B cell (primary cell): ENCODE measurements around the gene EPHB3. TPM values are rescaled to one million over a fixed set of nuclear protein-coding genes. Genes with fewer than 3 reads are reported as not detected.

ENCODE experiments used
- ATAC-seq: fragments of 200-7000 bp; cut with Tn5 transposase; one replicate; pipeline ENCODE4 v1.10.0; 2021; ENCODE audit warnings: low read depth, mild to moderate bottlenecking, moderate number of reproducible peaks, moderate library complexity
- CTCF ChIA-PET: fragments of 350-600 bp; sonication (Branson Sonifier 250); formaldehyde crosslinking; loops from one replicate; lab custom pipeline; 2021; ENCODE audit warnings: antibody characterized with exemption, inconsistent platforms; lab: Charles Lee
- POLR2A ChIA-PET: fragments of 350-600 bp; sonication (Branson Sonifier 250); formaldehyde crosslinking; loops from one replicate; lab custom pipeline; 2021; ENCODE audit warnings: antibody characterized with exemption; lab: Charles Lee
- DNase-seq: peaks from one replicate; pipeline ENCODE4 v3.0.0; 2013
- H2AFZ ChIP-seq: 2 replicates; pipeline ENCODE4 v1.6.1; 2012; ENCODE audit warnings: mild to moderate bottlenecking, low read depth, low read length; ENCODE audit not compliant: insufficient read depth, poor library complexity, severe bottlenecking
- H3K27ac ChIP-seq, 2 donors: 1 replicate in 1 of 2; 2 replicates in 1 of 2; pipeline ENCODE4 v1.5.1; 2012 to 2013; ENCODE audit warnings: low read length in 2 of 2, mild to moderate bottlenecking in 2 of 2, moderate library complexity in 1 of 2
- H3K27me3 ChIP-seq, 4 experiments: fragments of 200-600 bp in 1 of 4; sonication (generic) in 1 of 4; replicated peaks in 1 of 4; 1 replicate in 2 of 4; 2 replicates in 2 of 4; pipeline versions ENCODE4 v1.6.1 to v1.7.0; 2013 to 2016; ENCODE audit warnings: low read length in 3 of 4, mild to moderate bottlenecking in 2 of 4, mixed read lengths in 1 of 4, moderate library complexity in 1 of 4; ENCODE audit not compliant: insufficient read depth in 4 of 4, control insufficient read depth in 3 of 4; ENCODE audit errors: control extremely low read depth in 1 of 4
- H3K36me3 ChIP-seq, 2 experiments: replicated peaks in 1 of 2; 1 replicate in 1 of 2; 2 replicates in 1 of 2; pipeline versions ENCODE4 v1.6.1 to v1.7.1; 2013; ENCODE audit warnings: low read length in 1 of 2; ENCODE audit not compliant: insufficient read depth in 2 of 2, control insufficient read depth in 1 of 2; ENCODE audit errors: control extremely low read depth in 1 of 2, extremely low read depth in 1 of 2
- H3K4me1 ChIP-seq, 2 donors: fragments of 200-600 bp in 1 of 2; sonication (generic) in 1 of 2; 1 replicate in 1 of 2; 2 replicates in 1 of 2; pipeline versions ENCODE4 v1.5.1 to v1.6.1; 2013 to 2017; ENCODE audit warnings: low read length in 2 of 2; ENCODE audit not compliant: control insufficient read depth in 2 of 2, insufficient read depth in 2 of 2
- H3K4me2 ChIP-seq: replicated peaks from 2 replicates; pipeline ENCODE3; 2012; ENCODE audit warnings: mild to moderate bottlenecking, low read depth, low read length; ENCODE audit not compliant: poor library complexity, severe bottlenecking
- H3K4me3 ChIP-seq, 5 experiments: fragments of 200-600 bp in 1 of 5; sonication (generic) in 1 of 5; 1 replicate in 3 of 5; 2 replicates in 2 of 5; pipeline versions ENCODE4 v1.5.1 to v1.7.0; 2011 to 2016; ENCODE audit warnings: low read length in 4 of 5, mild to moderate bottlenecking in 4 of 5, low read depth in 2 of 5, control low read depth in 1 of 5, moderate library complexity in 1 of 5; ENCODE audit not compliant: insufficient read depth in 1 of 5; ENCODE audit errors: control extremely low read depth in 1 of 5, extremely low read depth in 1 of 5
- H3K79me2 ChIP-seq: fragments of 200-600 bp; sonication (generic); one replicate; pipeline ENCODE4 v1.6.0; 2016; ENCODE audit warnings: low read length; ENCODE audit not compliant: control insufficient read depth, insufficient read depth
- H3K9ac ChIP-seq: fragments of 200-600 bp; sonication (generic); 2 replicates; pipeline ENCODE4 v1.6.1; 2017; ENCODE audit warnings: mild to moderate bottlenecking, low read length, moderate library complexity
- H3K9me3 ChIP-seq, 3 donors: one replicate each; pipeline versions ENCODE4 v1.6.1 to v1.7.1; 2013; ENCODE audit warnings: low read length in 2 of 3; ENCODE audit not compliant: control insufficient read depth in 2 of 3, insufficient read depth in 1 of 3; ENCODE audit errors: control extremely low read depth in 1 of 3
- H4K20me1 ChIP-seq: 2 replicates; pipeline ENCODE4 v1.6.0; 2012; ENCODE audit warnings: mild to moderate bottlenecking, low read length; ENCODE audit not compliant: insufficient read depth, control insufficient read depth, poor library complexity, severe bottlenecking
- H3K27ac Mint-ChIP-seq: one replicate; pipeline ENCODE4 v1.8.0; 2021; ENCODE audit warnings: mixed read lengths
- H3K27me3 Mint-ChIP-seq: one replicate; pipeline ENCODE4 v1.8.0; 2021; ENCODE audit warnings: mixed read lengths
- H3K4me1 Mint-ChIP-seq: one replicate; pipeline ENCODE4 v1.8.0; 2021; ENCODE audit warnings: mixed read lengths
- H3K4me3 Mint-ChIP-seq: one replicate; pipeline ENCODE4 v1.8.0; 2021; ENCODE audit warnings: mixed read lengths
- H3K9me3 Mint-ChIP-seq: one replicate; pipeline ENCODE4 v1.8.0; 2022; ENCODE audit warnings: mixed read lengths; ENCODE audit not compliant: insufficient read depth
- CTCF ChIP-seq: fragments of 200-600 bp; IDR thresholded peaks from one replicate; pipeline ENCODE4 v1.8.0; 2022; ENCODE audit warnings: antibody characterized with exemption, mild to moderate bottlenecking
- EZH2 ChIP-seq: IDR thresholded peaks from 2 replicates; pipeline ENCODE4 v1.6.1; 2012; ENCODE audit warnings: borderline replicate concordance, low read depth, mild to moderate bottlenecking, moderate library complexity, low read length; ENCODE audit not compliant: insufficient read depth, poor library complexity, severe bottlenecking
- WGBS: methylation state at CpG from one replicate; pipeline ENCODE4 v1.1.5; 2013; ENCODE audit warnings: missing lambda C conversion rate; ENCODE audit not compliant: insufficient coverage; 5-methylcytosine and 5-hydroxymethylcytosine counted together
- intact Hi-C: fragments of 100-400 bp; cut with micrococcal nuclease; formaldehyde crosslinking; loops from one replicate; pipeline ENCODE4 v1.10.0; 2022
- polyA plus RNA-seq: library from polyadenylated mRNA; depleted of rRNA; stranded (reverse); fragments of >200 nt; gene quantifications from 2 replicates; pipeline ENCODE4 v1.2.3, GENCODE V29; 2012
- total RNA-seq, 2 donors: library from RNA; stranded (reverse); fragments of 120-200 nt in 1 of 2; gene quantifications; 1 replicate in 1 of 2; 2 replicates in 1 of 2; pipeline versions ENCODE4 v1.2.3 to v1.2.4, GENCODE V29; 2013 to 2022

Gene EPHB3
- total and polyA plus RNA-seq, 2 donors (not counting 1 experiment from before 2014, with no cell fraction given), result 0.06 to 0.07 TPM

- no peaks in the 10 kb centered on the region for H3K79me2 ChIP-seq
- H3K4me3 Mint-ChIP-seq, result peak overlapping the region; percentile 72
- no peak for ATAC-seq
- H3K4me2 ChIP-seq, result peak overlapping the region; percentile 77
- ChIA-PET CTCF (interaction anchor here (1.0 kb wide), 1 partner anchor 122 kb away, joined by 4 read pairs; no protein-coding TSS in a partner anchor), POLR2A (no interaction called here)
- H3K9me3 Mint-ChIP-seq, result no peaks in the 10 kb centered on the region
- no peak overlapping the region for H3K27ac Mint-ChIP-seq
- no peak for DNase-seq
- H2AFZ ChIP-seq, result peak overlapping the region; percentile 42
- peaks cover 27 to 36% of the 10 kb centered on the region in 2 donors for H3K4me1 ChIP-seq
- peak overlapping the region in 1 of 5 experiments; percentile 28 for H3K4me3 ChIP-seq
- H3K27ac ChIP-seq, result no peak overlapping the region
- peaks cover 27% of the 10 kb centered on the region for H3K4me1 Mint-ChIP-seq
- peak overlapping the region; percentile 42 for H3K9ac ChIP-seq
- WGBS, result 50% methylated on average over 20 of the region's 20 CpGs
- no peaks in the 10 kb centered on the region for H3K9me3 ChIP-seq
- intact Hi-C loops, result no loop called here
- no peak for TF ChIP-seq EZH2
- TF ChIP-seq CTCF, result no peak
- H3K27me3 Mint-ChIP-seq, result peaks cover 58% of the 10 kb centered on the region
- no peaks in the 10 kb centered on the region for H3K36me3 ChIP-seq
- H3K27me3 ChIP-seq, result peaks cover 0 to 56% (median 32%) of the 10 kb centered on the region in 4 experiments
- no peaks in the 10 kb centered on the region for H4K20me1 ChIP-seq
Observed at GRCh38 chr3:184604615-184605290, 43.2 kb downstream of the EPHB3 start.

- Histone ChIP-seq H3K79me2 (no peaks in the 10 kb centered on the region), H2AFZ (no peak overlapping the region), H3K4me2 (no peak overlapping the region), H3K4me1 (peaks cover 14 to 20% of the 10 kb centered on the region in 2 donors), H3K36me3 (no peaks in the 10 kb centered on the region), H3K27ac (no peak overlapping the region), H3K9me3 (no peaks in the 10 kb centered on the region), H3K4me3 (no peak overlapping the region), H3K9ac (no peak overlapping the region), H4K20me1 (no peaks in the 10 kb centered on the region), H3K27me3 (peaks cover 0 to 26% (median 14%) of the 10 kb centered on the region in 4 experiments)
- H3K27me3 Mint-ChIP-seq, result peaks cover 37% of the 10 kb centered on the region
- H3K4me1 Mint-ChIP-seq, result peaks cover 10% of the 10 kb centered on the region
- intact Hi-C loops, result no loop called here
- ChIA-PET POLR2A (no interaction called here), CTCF (no interaction called here)
- TF ChIP-seq EZH2, result no peak
- TF ChIP-seq CTCF, result no peak
- ATAC-seq (no peak), DNase-seq (no peak)
- H3K4me3 Mint-ChIP-seq, result no peak overlapping the region
- H3K9me3 Mint-ChIP-seq, result no peaks in the 10 kb centered on the region
- no peak overlapping the region for H3K27ac Mint-ChIP-seq
Observed at GRCh38 chr3:184608209-184608608, 46.6 kb downstream of the EPHB3 start.
